ENCODE results near the gene NRXN3.

NRXN3 gene

DNA sequence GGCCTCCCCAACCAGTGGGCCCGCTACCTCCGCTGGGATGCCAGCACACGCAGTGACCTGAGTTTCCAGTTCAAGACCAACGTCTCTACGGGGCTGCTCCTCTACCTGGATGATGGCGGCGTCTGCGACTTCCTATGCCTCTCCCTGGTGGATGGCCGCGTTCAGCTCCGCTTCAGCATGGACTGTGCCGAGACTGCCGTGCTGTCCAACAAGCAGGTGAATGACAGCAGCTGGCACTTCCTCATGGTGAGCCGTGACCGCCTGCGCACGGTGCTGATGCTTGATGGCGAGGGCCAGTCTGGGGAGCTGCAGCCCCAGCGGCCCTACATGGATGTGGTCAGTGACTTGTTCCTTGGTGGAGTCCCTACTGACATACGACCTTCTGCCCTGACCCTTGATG, 73.0 kb downstream of the NRXN3 start:
- DNase-seq (ENCODE audit: low spot score) = no peak
- TF ChIP-seq, protein P1, sequence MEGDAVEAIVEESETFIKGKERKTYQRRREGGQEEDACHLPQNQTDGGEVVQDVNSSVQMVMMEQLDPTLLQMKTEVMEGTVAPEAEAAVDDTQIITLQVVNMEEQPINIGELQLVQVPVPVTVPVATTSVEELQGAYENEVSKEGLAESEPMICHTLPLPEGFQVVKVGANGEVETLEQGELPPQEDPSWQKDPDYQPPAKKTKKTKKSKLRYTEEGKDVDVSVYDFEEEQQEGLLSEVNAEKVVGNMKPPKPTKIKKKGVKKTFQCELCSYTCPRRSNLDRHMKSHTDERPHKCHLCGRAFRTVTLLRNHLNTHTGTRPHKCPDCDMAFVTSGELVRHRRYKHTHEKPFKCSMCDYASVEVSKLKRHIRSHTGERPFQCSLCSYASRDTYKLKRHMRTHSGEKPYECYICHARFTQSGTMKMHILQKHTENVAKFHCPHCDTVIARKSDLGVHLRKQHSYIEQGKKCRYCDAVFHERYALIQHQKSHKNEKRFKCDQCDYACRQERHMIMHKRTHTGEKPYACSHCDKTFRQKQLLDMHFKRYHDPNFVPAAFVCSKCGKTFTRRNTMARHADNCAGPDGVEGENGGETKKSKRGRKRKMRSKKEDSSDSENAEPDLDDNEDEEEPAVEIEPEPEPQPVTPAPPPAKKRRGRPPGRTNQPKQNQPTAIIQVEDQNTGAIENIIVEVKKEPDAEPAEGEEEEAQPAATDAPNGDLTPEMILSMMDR (IDR thresholded peaks at IDR 0.05; ENCODE audit: borderline replicate concordance, control extremely low read depth, extremely low read depth, insufficient read depth, missing control alignments) = no peak
- in situ Hi-C loops (cut with MboI; ENCODE audit: low sequenced_read_pairs, unreplicated experiment) = no loop called here

DNA sequence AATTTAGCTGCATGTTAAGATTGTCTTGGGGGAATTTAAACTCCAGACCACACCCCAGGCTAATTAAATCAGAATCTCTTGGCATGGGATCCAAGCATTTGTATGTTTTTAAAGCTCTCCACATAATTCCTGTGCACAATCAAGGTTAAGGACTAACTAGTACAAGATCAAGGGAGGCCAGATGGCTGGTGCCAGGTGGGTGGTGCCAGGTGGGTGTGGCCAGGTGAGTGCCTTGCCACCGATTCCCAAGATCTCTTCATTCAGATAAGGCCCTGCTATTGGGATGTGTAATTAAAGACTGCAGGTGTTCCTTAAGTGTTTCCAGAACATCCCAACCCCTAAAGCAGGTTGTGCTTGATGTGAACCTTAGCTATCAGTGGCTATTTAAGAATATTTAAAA, 75.1 kb downstream of the NRXN3 start:
- in situ Hi-C loops (cut with MboI; ENCODE audit: low sequenced_read_pairs, unreplicated experiment) = no loop called here
- DNase-seq (ENCODE audit: low spot score) = no peak
- TF ChIP-seq, protein P1 (IDR thresholded peaks at IDR 0.05; ENCODE audit: borderline replicate concordance, control extremely low read depth, extremely low read depth, insufficient read depth, missing control alignments) = no peak

DNA sequence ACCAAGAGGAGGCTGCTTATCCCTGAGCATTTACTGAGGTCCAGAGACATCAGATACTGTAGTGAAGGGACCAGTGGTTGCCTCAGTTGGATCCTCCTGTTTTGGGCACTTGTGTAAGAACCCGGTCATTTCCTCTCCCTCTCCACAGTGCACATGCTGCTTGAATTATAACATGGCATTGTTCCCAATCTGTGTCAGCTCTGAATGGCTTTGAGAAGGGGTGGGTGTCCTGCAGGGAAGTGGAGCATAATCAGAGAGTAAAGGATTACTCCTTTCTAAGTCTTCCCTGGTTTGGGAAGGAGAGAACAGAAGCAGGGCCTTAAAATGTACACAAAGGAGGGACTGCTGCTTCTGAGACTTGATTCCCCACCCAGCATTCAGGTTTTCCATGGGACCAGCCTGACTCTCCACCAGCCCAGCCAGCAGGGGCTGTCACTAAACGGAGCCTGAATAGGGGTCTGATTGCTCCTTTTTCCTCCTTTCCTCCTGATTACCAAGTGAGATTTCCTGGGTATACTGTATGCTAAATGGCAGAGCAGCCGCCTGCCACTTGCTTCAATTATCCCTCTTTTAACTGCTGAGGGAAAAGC, 78.4 kb downstream of the NRXN3 start:
- in situ Hi-C loops (cut with MboI; ENCODE audit: low sequenced_read_pairs, unreplicated experiment) = no loop called here
- DNase-seq (ENCODE audit: low spot score) = no peak
- TF ChIP-seq, protein P1 (IDR thresholded peaks at IDR 0.05; ENCODE audit: borderline replicate concordance, control extremely low read depth, extremely low read depth, insufficient read depth, missing control alignments) = no peak

DNA sequence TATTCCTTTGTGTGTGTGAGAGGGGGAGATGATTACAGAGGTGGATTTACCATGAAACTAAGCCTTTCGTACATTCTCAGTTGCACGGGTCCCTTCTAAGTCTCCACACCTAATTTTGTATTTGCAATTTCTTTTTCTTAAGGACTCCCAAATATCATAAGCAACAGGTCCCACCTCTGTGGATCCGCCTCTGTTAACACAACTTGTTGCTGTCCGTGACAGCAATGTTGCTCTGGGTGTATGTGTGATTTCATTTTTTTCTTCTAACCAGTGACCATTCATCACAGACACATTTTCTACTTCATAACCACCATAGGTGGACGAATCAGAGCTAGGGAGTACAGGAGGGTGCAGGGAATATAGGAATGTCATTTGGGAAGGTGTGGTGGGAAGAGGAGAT, 81.1 kb downstream of the NRXN3 start:
- DNase-seq (ENCODE audit: low spot score) = no peak
- TF ChIP-seq, protein P1 (IDR thresholded peaks at IDR 0.05; ENCODE audit: borderline replicate concordance, control extremely low read depth, extremely low read depth, insufficient read depth, missing control alignments) = no peak
- in situ Hi-C loops (cut with MboI; ENCODE audit: low sequenced_read_pairs, unreplicated experiment) = no loop called here

DNA sequence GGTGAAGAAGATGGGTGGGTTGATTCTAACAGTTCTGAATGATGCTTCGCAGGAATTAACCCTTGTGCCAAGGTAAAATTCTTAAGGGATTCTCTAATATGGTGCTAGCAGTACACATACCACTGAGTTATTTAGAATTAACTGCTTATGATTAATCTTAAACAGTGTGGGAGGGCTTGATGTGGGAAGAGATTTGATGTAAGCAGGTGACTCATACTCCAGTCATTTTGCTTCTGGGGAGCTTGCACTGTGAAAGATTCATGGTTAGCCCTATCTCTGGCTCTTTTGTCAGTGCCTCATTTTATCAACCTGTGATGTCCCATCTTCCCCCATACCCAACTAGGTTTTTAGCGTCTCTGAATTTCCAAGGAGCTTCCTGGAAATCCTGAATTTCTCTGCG, 83.8 kb downstream of the NRXN3 start:
- in situ Hi-C loops (cut with MboI; ENCODE audit: low sequenced_read_pairs, unreplicated experiment) = no loop called here
- DNase-seq (ENCODE audit: low spot score) = no peak
- TF ChIP-seq, protein P1 (IDR thresholded peaks at IDR 0.05; ENCODE audit: borderline replicate concordance, control extremely low read depth, extremely low read depth, insufficient read depth, missing control alignments) = no peak

DNA sequence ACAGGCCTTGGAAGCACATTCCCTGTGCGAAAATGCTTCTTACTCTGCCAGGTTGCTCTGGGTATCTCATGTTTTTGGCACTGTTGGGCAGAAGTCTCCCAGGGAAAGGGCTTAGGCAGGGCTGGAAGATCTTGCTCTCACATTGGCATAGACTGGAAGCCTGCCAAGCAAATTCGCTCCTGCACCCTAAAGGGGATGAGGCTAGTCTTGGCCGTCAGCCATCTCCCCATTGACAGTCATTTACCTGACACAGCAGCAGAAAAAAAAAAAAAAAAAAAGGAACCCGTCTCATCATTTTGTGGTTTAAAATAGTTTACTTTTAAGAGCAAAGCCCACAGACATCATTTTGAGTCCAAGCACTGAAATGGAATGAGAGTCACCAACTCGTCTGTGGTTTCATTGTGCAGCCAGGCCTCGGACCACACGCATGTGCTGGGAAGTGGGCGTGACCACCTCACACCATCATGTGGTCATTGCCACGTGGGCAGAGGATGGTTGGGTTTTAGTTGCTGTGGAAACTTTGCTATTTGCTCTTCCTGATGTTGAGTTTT, 84.8 kb downstream of the NRXN3 start:
- TF ChIP-seq, protein P1 (IDR thresholded peaks at IDR 0.05; ENCODE audit: borderline replicate concordance, control extremely low read depth, extremely low read depth, insufficient read depth, missing control alignments) = no peak
- no peak for DNase-seq (ENCODE audit: low spot score)
- in situ Hi-C loops (cut with MboI; ENCODE audit: low sequenced_read_pairs, unreplicated experiment) = no loop called here
